ENCODE measurements around the gene TWIST2.

TWIST2 gene

GRCh38 chr2:238892796-238893195, 44.9 kb downstream of the TWIST2 start:
- no peak for DNase-seq

- no peak for DNase-seq
Observed at GRCh38 chr2:238893349-238894000, 45.6 kb downstream of the TWIST2 start.

- DNase-seq: no peak
Observed at GRCh38 chr2:238894226-238894949, 46.5 kb downstream of the TWIST2 start.

GRCh38 chr2:238894950-238895298, 47.0 kb downstream of the TWIST2 start:
- DNase-seq: no peak

GRCh38 chr2:238895361-238895882, 47.5 kb downstream of the TWIST2 start:
- DNase-seq: no peak

GRCh38 chr2:238895891-238896600, 48.2 kb downstream of the TWIST2 start:
- no peak for DNase-seq

GRCh38 chr2:238896641-238897040, 48.8 kb downstream of the TWIST2 start:
- DNase-seq: no peak

- DNase-seq: no peak
Observed at GRCh38 chr2:238897122-238897880, 49.4 kb downstream of the TWIST2 start.

GRCh38 chr2:238897911-238898311, 50.0 kb downstream of the TWIST2 start:
- no peak for DNase-seq

- DNase-seq: no peak
Observed at GRCh38 chr2:238898534-238899281, 50.8 kb downstream of the TWIST2 start.

GRCh38 chr2:238899386-238899785, 51.5 kb downstream of the TWIST2 start:
- DNase-seq: no peak

- DNase-seq: no peak
Observed at GRCh38 chr2:238900511-238900910, 52.6 kb downstream of the TWIST2 start.

- no peak for DNase-seq
Observed at GRCh38 chr2:238901461-238902057, 53.7 kb downstream of the TWIST2 start.

GRCh38 chr2:238902285-238902684, 54.4 kb downstream of the TWIST2 start:
- DNase-seq: no peak

- DNase-seq: no peak
Observed at GRCh38 chr2:238903141-238903540, 55.3 kb downstream of the TWIST2 start.

- no peak for DNase-seq
Observed at GRCh38 chr2:238904177-238904576, 56.3 kb downstream of the TWIST2 start.

- no peak for DNase-seq
Observed at GRCh38 chr2:238904716-238905115, 56.8 kb downstream of the TWIST2 start.

GRCh38 chr2:238905224-238905623, 57.3 kb downstream of the TWIST2 start:
- DNase-seq: no peak

- DNase-seq: no peak
Observed at GRCh38 chr2:238905644-238906043, 57.8 kb downstream of the TWIST2 start.

GRCh38 chr2:238906254-238906935, 58.5 kb downstream of the TWIST2 start:
- DNase-seq: no peak
